ENCODE data around the gene FRAS1.

GRCh38 chr4:78377555-78377954, 320.4 kb downstream of the FRAS1 start:
- TF ChIP-seq TAF1 (IDR thresholded peaks at IDR 0.05; ENCODE audit: borderline replicate concordance, insufficient read depth, low read length) (no peak), POLR2AphosphoS5 (IDR thresholded peaks at IDR 0.05; ENCODE audit: low read depth, low read length) (no peak), REST (IDR thresholded peaks at IDR 0.05; ENCODE audit: insufficient read depth in 1 of 2, low read depth in 2 of 2, low read length in 2 of 2) (no peak), SIN3A (IDR thresholded peaks at IDR 0.05; ENCODE audit: borderline replicate concordance, insufficient read depth, low read length) (no peak), FOXP2 (optimal IDR thresholded peaks at IDR 0.05; ENCODE audit: borderline replicate concordance, extremely low read depth, extremely low read length, insufficient read depth) (no peak)

Data from PFSK-1 (cell line).